Measurements from ENCODE around the gene CCDC9B.
A peak's percentile ranks its signal among the peaks of the same experiment; 100 is the strongest.

CCDC9B gene

GRCh38 chr15:40306908-40307307, 33.8 kb downstream of the CCDC9B start:
- no peak for DNase-seq

- no peak for DNase-seq
Observed at GRCh38 chr15:40306371-40306770, 34.4 kb downstream of the CCDC9B start.

- DNase-seq = no peak
Observed at GRCh38 chr15:40305281-40305680, 35.5 kb downstream of the CCDC9B start.

GRCh38 chr15:40303576-40303975, 37.2 kb downstream of the CCDC9B start:
- no peak for DNase-seq

GRCh38 chr15:40302981-40303380, 37.8 kb downstream of the CCDC9B start:
- DNase-seq = no peak

GRCh38 chr15:40302288-40302886, 38.4 kb downstream of the CCDC9B start:
- no peak for DNase-seq

- no peak for DNase-seq
Observed at GRCh38 chr15:40301467-40302179, 39.1 kb downstream of the CCDC9B start.

- no peak for DNase-seq
Observed at GRCh38 chr15:40300771-40301170, 40.0 kb downstream of the CCDC9B start.

- no peak for DNase-seq
Observed at GRCh38 chr15:40300367-40300766, 40.4 kb downstream of the CCDC9B start.

GRCh38 chr15:40298216-40298935, 42.4 kb downstream of the CCDC9B start:
- no peak for DNase-seq

- no peak for DNase-seq
Observed at GRCh38 chr15:40297356-40297755, 43.4 kb downstream of the CCDC9B start.

- no peak for DNase-seq
Observed at GRCh38 chr15:40296561-40297230, 44.0 kb downstream of the CCDC9B start.

- no peak for DNase-seq
Observed at GRCh38 chr15:40295877-40296560, 44.7 kb downstream of the CCDC9B start.

GRCh38 chr15:40295297-40295696, 45.4 kb downstream of the CCDC9B start:
- no peak for DNase-seq

- DNase-seq = no peak
Observed at GRCh38 chr15:40293905-40294895, 46.5 kb downstream of the CCDC9B start.

- DNase-seq = no peak
Observed at GRCh38 chr15:40293006-40293405, 47.7 kb downstream of the CCDC9B start.

- DNase-seq = no peak
Observed at GRCh38 chr15:40292246-40292645, 48.5 kb downstream of the CCDC9B start.

- peak; percentile 6 for DNase-seq
Observed at GRCh38 chr15:40290918-40291574, 49.7 kb downstream of the CCDC9B start.

GRCh38 chr15:40290545-40290917, 50.2 kb downstream of the CCDC9B start:
- DNase-seq = no peak

- DNase-seq = peak; percentile 65
Observed at GRCh38 chr15:40289140-40289775, 51.5 kb downstream of the CCDC9B start.

- DNase-seq = no peak
Observed at GRCh38 chr15:40287968-40288367, 52.8 kb downstream of the CCDC9B start.

All from kidney glomerular epithelial cell (primary cell).